Nephron (organoid): ENCODE data around the gene MPRIP.

Source experiments
- H3K27ac Mint-ChIP-seq, 3 experiments: 2 replicates each; pipeline ENCODE4 v1.8.0; 2020; ENCODE audit warnings: mixed read lengths in 3 of 3, mild to moderate bottlenecking in 2 of 3, moderate library complexity in 1 of 3
- H3K27me3 Mint-ChIP-seq: 2 replicates; pipeline ENCODE4 v1.8.0; 2021; ENCODE audit warnings: low read depth, mild to moderate bottlenecking, moderate library complexity, mixed read lengths
- H3K36me3 Mint-ChIP-seq: 2 replicates; pipeline ENCODE4 v1.8.0; 2020; ENCODE audit warnings: low read depth, mixed read lengths
- H3K4me1 Mint-ChIP-seq: 2 replicates; pipeline ENCODE4 v1.8.0; 2020; ENCODE audit warnings: mixed read lengths
- H3K4me3 Mint-ChIP-seq, 3 experiments: 2 replicates each; pipeline ENCODE4 v1.8.0; 2020; ENCODE audit warnings: mild to moderate bottlenecking in 3 of 3, mixed read lengths in 3 of 3, moderate library complexity in 2 of 3
- H3K9me3 Mint-ChIP-seq: 2 replicates; pipeline ENCODE4 v1.8.0; 2020; ENCODE audit warnings: mixed read lengths
- CTCF ChIP-seq, 3 experiments: fragments of 200-600 bp; sonication (generic); IDR thresholded peaks; one replicate each; pipeline ENCODE4 v1.5.0; 2021; ENCODE audit warnings: antibody characterized with exemption in 3 of 3; ENCODE audit not compliant: unreplicated experiment in 3 of 3

MPRIP gene

GRCh38 chr17:17021194-17021863 is 20.9 kb upstream of the MPRIP start:
- Mint-ChIP-seq H3K36me3 (no peaks in the 10 kb centered on the region), H3K4me3 (no peak overlapping the region), H3K27me3 (no peaks in the 10 kb centered on the region), H3K9me3 (no peaks in the 10 kb centered on the region), H3K27ac (peak overlapping the region in 2 of 3 experiments; percentile 68 to 79), H3K4me1 (peaks cover 9% of the 10 kb centered on the region)
- no peak for TF ChIP-seq CTCF (IDR thresholded peaks at IDR 0.05; ENCODE audit: unreplicated experiment in 3 of 3)

GRCh38 chr17:17022011-17022410 is 20.2 kb upstream of the MPRIP start:
- H3K27ac Mint-ChIP-seq, result peak overlapping the region in 1 of 3 experiments; percentile 79
- H3K27me3 Mint-ChIP-seq, result no peaks in the 10 kb centered on the region
- peaks cover 9% of the 10 kb centered on the region for H3K4me1 Mint-ChIP-seq
- H3K36me3 Mint-ChIP-seq, result no peaks in the 10 kb centered on the region
- no peak overlapping the region for H3K4me3 Mint-ChIP-seq
- no peak for TF ChIP-seq CTCF (IDR thresholded peaks at IDR 0.05; ENCODE audit: unreplicated experiment in 3 of 3)
- no peaks in the 10 kb centered on the region for H3K9me3 Mint-ChIP-seq

GRCh38 chr17:17022456-17022855 is 19.8 kb upstream of the MPRIP start:
- no peak overlapping the region for H3K27ac Mint-ChIP-seq
- TF ChIP-seq CTCF (IDR thresholded peaks at IDR 0.05; ENCODE audit: unreplicated experiment in 3 of 3), result no peak
- H3K4me1 Mint-ChIP-seq, result peaks cover 9% of the 10 kb centered on the region
- H3K27me3 Mint-ChIP-seq, result no peaks in the 10 kb centered on the region
- no peaks in the 10 kb centered on the region for H3K9me3 Mint-ChIP-seq
- H3K4me3 Mint-ChIP-seq, result no peak overlapping the region
- no peaks in the 10 kb centered on the region for H3K36me3 Mint-ChIP-seq

- TF ChIP-seq CTCF (IDR thresholded peaks at IDR 0.05; ENCODE audit: unreplicated experiment in 3 of 3), result no peak
- H3K4me3 Mint-ChIP-seq, result no peak overlapping the region
- no peaks in the 10 kb centered on the region for H3K9me3 Mint-ChIP-seq
- no peaks in the 10 kb centered on the region for H3K36me3 Mint-ChIP-seq
- H3K27ac Mint-ChIP-seq, result no peak overlapping the region
- H3K27me3 Mint-ChIP-seq, result no peaks in the 10 kb centered on the region
- peaks cover 29% of the 10 kb centered on the region for H3K4me1 Mint-ChIP-seq
These were observed 17.4 kb upstream of the MPRIP start for GRCh38 chr17:17024778-17025300.

GRCh38 chr17:17025621-17026020 is 16.6 kb upstream of the MPRIP start:
- no peaks in the 10 kb centered on the region for H3K9me3 Mint-ChIP-seq
- no peaks in the 10 kb centered on the region for H3K36me3 Mint-ChIP-seq
- H3K27me3 Mint-ChIP-seq, result no peaks in the 10 kb centered on the region
- no peak overlapping the region for H3K4me3 Mint-ChIP-seq
- H3K4me1 Mint-ChIP-seq, result peaks cover 37% of the 10 kb centered on the region
- H3K27ac Mint-ChIP-seq, result peak overlapping the region in 1 of 3 experiments; percentile 33
- TF ChIP-seq CTCF (IDR thresholded peaks at IDR 0.05; ENCODE audit: unreplicated experiment in 3 of 3), result no peak

- Mint-ChIP-seq H3K4me3 (no peak overlapping the region), H3K27me3 (no peaks in the 10 kb centered on the region), H3K4me1 (peaks cover 41% of the 10 kb centered on the region), H3K27ac (peak overlapping the region in 1 of 3 experiments; percentile 33), H3K36me3 (no peaks in the 10 kb centered on the region), H3K9me3 (no peaks in the 10 kb centered on the region)
- TF ChIP-seq CTCF (IDR thresholded peaks at IDR 0.05; ENCODE audit: unreplicated experiment in 3 of 3), result no peak
These were observed 16.1 kb upstream of the MPRIP start for GRCh38 chr17:17026163-17026562.
